Subcutaneous abdominal adipose tissue (tissue), 5 donors: ENCODE measurements around the gene AP1B1.

Experiments used
- H3K27ac ChIP-seq: one replicate; pipeline ENCODE4 v1.7.0; 2013; ENCODE audit warnings: low read depth, mild to moderate bottlenecking, inconsistent platforms, low read length, moderate library complexity
- H3K27me3 ChIP-seq, 5 donors: one replicate each; pipeline ENCODE4 v1.7.0; 2013; ENCODE audit warnings: low read length in 5 of 5, inconsistent platforms in 1 of 5; ENCODE audit not compliant: control insufficient read depth in 5 of 5, insufficient read depth in 4 of 5
- H3K36me3 ChIP-seq, 5 donors: one replicate each; pipeline ENCODE4 v1.7.0; 2013; ENCODE audit warnings: low read length in 5 of 5; ENCODE audit not compliant: control insufficient read depth in 5 of 5, insufficient read depth in 5 of 5
- H3K4me1 ChIP-seq, 5 donors: one replicate each; pipeline ENCODE4 v1.7.0; 2013; ENCODE audit warnings: low read length in 5 of 5, mild to moderate bottlenecking in 3 of 5, moderate library complexity in 1 of 5; ENCODE audit not compliant: control insufficient read depth in 5 of 5, insufficient read depth in 5 of 5
- H3K4me3 ChIP-seq, 5 donors: one replicate each; pipeline ENCODE4 v1.7.0; 2013; ENCODE audit warnings: low read length in 5 of 5, low read depth in 1 of 5
- H3K9ac ChIP-seq, 5 donors: one replicate each; pipeline ENCODE4 v1.7.0; 2013; ENCODE audit warnings: low read length in 5 of 5, mild to moderate bottlenecking in 4 of 5, moderate library complexity in 3 of 5
- H3K9me3 ChIP-seq, 5 donors: one replicate each; pipeline ENCODE4 v1.7.0; 2013; ENCODE audit warnings: low read length in 5 of 5; ENCODE audit not compliant: control insufficient read depth in 5 of 5
- donor health status: healthy.
- donor health status: healthy.
- donor health status: healthy.
- donor health status: healthy.
- donor health status: healthy.

AP1B1 gene

GRCh38 chr22:29329581-29329980 is 58.8 kb downstream of the AP1B1 start:
- Histone ChIP-seq H3K4me1 (peaks cover 0 to 14% (median 8%) of the 10 kb centered on the region in 5 donors), H3K4me3 (no peak overlapping the region), H3K27ac (no peak overlapping the region), H3K9me3 (no peaks in the 10 kb centered on the region), H3K9ac (no peak overlapping the region), H3K27me3 (no peaks in the 10 kb centered on the region), H3K36me3 (peaks cover 0 to 86% (median 68%) of the 10 kb centered on the region in 5 donors)

- Histone ChIP-seq H3K27me3 (no peaks in the 10 kb centered on the region), H3K36me3 (peaks cover 0 to 78% (median 61%) of the 10 kb centered on the region in 5 donors), H3K4me1 (peaks cover 0 to 14% (median 8%) of the 10 kb centered on the region in 5 donors), H3K27ac (no peak overlapping the region), H3K9me3 (no peaks in the 10 kb centered on the region), H3K9ac (no peak overlapping the region), H3K4me3 (no peak overlapping the region)
Observed at GRCh38 chr22:29328566-29329500, 59.5 kb downstream of the AP1B1 start.

GRCh38 chr22:29328055-29328454 is 60.3 kb downstream of the AP1B1 start:
- Histone ChIP-seq H3K36me3 (peaks cover 0 to 71% (median 58%) of the 10 kb centered on the region in 5 donors), H3K27ac (no peak overlapping the region), H3K9ac (no peak overlapping the region), H3K27me3 (no peaks in the 10 kb centered on the region), H3K9me3 (no peaks in the 10 kb centered on the region), H3K4me1 (peaks cover 0 to 14% (median 8%) of the 10 kb centered on the region in 5 donors), H3K4me3 (no peak overlapping the region)

GRCh38 chr22:29327089-29327764 is 61.1 kb downstream of the AP1B1 start:
- H3K9me3 ChIP-seq, result no peaks in the 10 kb centered on the region
- no peaks in the 10 kb centered on the region for H3K27me3 ChIP-seq
- no peak overlapping the region for H3K9ac ChIP-seq
- H3K4me3 ChIP-seq, result no peak overlapping the region
- peaks cover 0 to 63% (median 51%) of the 10 kb centered on the region in 5 donors for H3K36me3 ChIP-seq
- no peak overlapping the region for H3K27ac ChIP-seq
- peaks cover 0 to 14% (median 8%) of the 10 kb centered on the region in 5 donors for H3K4me1 ChIP-seq

- H3K27ac ChIP-seq, result no peak overlapping the region
- peaks cover 0 to 14% (median 8%) of the 10 kb centered on the region in 5 donors for H3K4me1 ChIP-seq
- no peaks in the 10 kb centered on the region for H3K27me3 ChIP-seq
- H3K4me3 ChIP-seq, result no peak overlapping the region
- no peak overlapping the region for H3K9ac ChIP-seq
- no peaks in the 10 kb centered on the region for H3K9me3 ChIP-seq
- peaks cover 0 to 56% (median 49%) of the 10 kb centered on the region in 5 donors for H3K36me3 ChIP-seq
Observed at GRCh38 chr22:29326481-29326880, 61.9 kb downstream of the AP1B1 start.

GRCh38 chr22:29325785-29326315 is 62.5 kb downstream of the AP1B1 start:
- no peak overlapping the region for H3K9ac ChIP-seq
- no peak overlapping the region for H3K4me3 ChIP-seq
- no peaks in the 10 kb centered on the region for H3K27me3 ChIP-seq
- no peak overlapping the region for H3K27ac ChIP-seq
- H3K9me3 ChIP-seq, result no peaks in the 10 kb centered on the region
- H3K36me3 ChIP-seq, result peaks cover 0 to 49% (median 42%) of the 10 kb centered on the region in 5 donors
- peaks cover 0 to 10% (median 6%) of the 10 kb centered on the region in 5 donors for H3K4me1 ChIP-seq

GRCh38 chr22:29325356-29325755 is 63.0 kb downstream of the AP1B1 start:
- Histone ChIP-seq H3K27ac (no peak overlapping the region), H3K9me3 (no peaks in the 10 kb centered on the region), H3K36me3 (peaks cover 0 to 44% (median 38%) of the 10 kb centered on the region in 5 donors), H3K27me3 (no peaks in the 10 kb centered on the region), H3K4me1 (peaks cover 0 to 6% (median 4%) of the 10 kb centered on the region in 5 donors), H3K9ac (no peak overlapping the region), H3K4me3 (no peak overlapping the region)

- no peak overlapping the region for H3K9ac ChIP-seq
- H3K36me3 ChIP-seq, result peaks cover 0 to 27% (median 21%) of the 10 kb centered on the region in 5 donors
- H3K4me1 ChIP-seq, result peaks cover 0 to 6% (median 4%) of the 10 kb centered on the region in 5 donors
- H3K27me3 ChIP-seq, result no peaks in the 10 kb centered on the region
- no peak overlapping the region for H3K27ac ChIP-seq
- no peaks in the 10 kb centered on the region for H3K9me3 ChIP-seq
- no peak overlapping the region for H3K4me3 ChIP-seq
Observed at GRCh38 chr22:29323641-29324040, 64.7 kb downstream of the AP1B1 start.

- peaks cover 6 to 8% (median 6%) of the 10 kb centered on the region in 5 donors for H3K27me3 ChIP-seq
- H3K27ac ChIP-seq, result no peak overlapping the region
- no peak overlapping the region for H3K9ac ChIP-seq
- no peak overlapping the region for H3K4me3 ChIP-seq
- no peaks in the 10 kb centered on the region for H3K36me3 ChIP-seq
- H3K9me3 ChIP-seq, result no peaks in the 10 kb centered on the region
- peaks cover 0 to 3% (median 0%) of the 10 kb centered on the region in 5 donors for H3K4me1 ChIP-seq
Observed at GRCh38 chr22:29320546-29320945, 67.8 kb downstream of the AP1B1 start.
